HepG2 (cell line): Measurements from ENCODE around the gene PTPRD. TPM values are rescaled to one million over a fixed set of nuclear protein-coding genes. Genes with fewer than 3 reads are reported as not detected.

ENCODE experiments used
- ATAC-seq: fragments of 200-7000 bp; cut with Tn5 transposase; 3 replicates; pipeline ENCODE4 v1.9.1; 2020; ENCODE audit warnings: mild to moderate bottlenecking, moderate library complexity
- BruUV-seq: library from RNA; stranded (reverse); fragments of 400-500 nt; replicated peaks from 2 replicates; lab custom pipeline; 2021; lab: Mats Ljungman, UMichigan
- CTCF ChIA-PET: fragments of 300-600 bp; formaldehyde crosslinking; extraction: SDS; loops from one replicate; lab custom pipeline; 2021; ENCODE audit warnings: low total read pairs, inconsistent platforms, low intra/inter-chr PET ratio; lab: Yijun Ruan, JAX
- POLR2A ChIA-PET: fragments of 350-600 bp; sonication (Branson Sonifier 250); formaldehyde crosslinking; loops from one replicate; lab custom pipeline; 2020; ENCODE audit warnings: antibody characterized with exemption, inconsistent platforms; lab: Yijun Ruan, JAX
- DNase-seq: peaks from one replicate; pipeline ENCODE4 v3.0.0-alpha.2; 2015; ENCODE audit warnings: low spot score
- FAIRE-seq: peaks from 3 replicates; lab custom pipeline; 2011; peaks lifted over from hg19 to GRCh38; lab: Jason Lieb, UNC
- H2AFZ ChIP-seq: one replicate; pipeline ENCODE4 v1.6.1; 2011; ENCODE audit warnings: low read length, inconsistent platforms
- H3K27ac ChIP-seq: fragments of 300-600 bp; 3 replicates; pipeline ENCODE4 v1.8.0; 2011; ENCODE audit warnings: mixed run types, mild to moderate bottlenecking, mixed read lengths, low read length, inconsistent platforms; ENCODE audit not compliant: insufficient read depth; ENCODE audit errors: extremely low read length
- H3K27me3 ChIP-seq, 2 experiments: fragments of 200-600 bp in 1 of 2; 2 replicates in 1 of 2; 3 replicates in 1 of 2; pipeline versions ENCODE4 v1.6.0 to v1.8.0; 2011; ENCODE audit warnings: low read length in 2 of 2, mild to moderate bottlenecking in 2 of 2, moderate library complexity in 2 of 2, inconsistent platforms in 1 of 2; ENCODE audit not compliant: insufficient read depth in 2 of 2, control insufficient read depth in 1 of 2
- H3K36me3 ChIP-seq, 2 experiments: fragments of 200-600 bp in 1 of 2; replicated peaks in 1 of 2; 2 replicates in 1 of 2; 3 replicates in 1 of 2; pipeline versions ENCODE4 v1.5.1 to v1.8.0; 2011; ENCODE audit warnings: low read length in 2 of 2, inconsistent platforms in 1 of 2; ENCODE audit not compliant: insufficient read depth in 2 of 2, control insufficient read depth in 1 of 2
- H3K4me1 ChIP-seq: 2 replicates; pipeline ENCODE4 v1.5.1; 2012; ENCODE audit warnings: low read length, inconsistent platforms; ENCODE audit not compliant: insufficient read depth
- H3K4me2 ChIP-seq: 2 replicates; pipeline ENCODE4 v1.6.0; 2011; ENCODE audit warnings: low read depth, low read length, inconsistent platforms
- H3K4me3 ChIP-seq, 3 experiments: fragments of 200-600 bp in 1 of 3; sonication (generic), shearing (Covaris generic) in 1 of 3; replicated peaks in 1 of 3; 2 replicates each; pipeline ENCODE4 v1.5.1; 2011 to 2016; ENCODE audit warnings: low read length in 3 of 3, inconsistent platforms in 2 of 3, low read depth in 2 of 3, mild to moderate bottlenecking in 2 of 3, control low read depth in 1 of 3, mixed read lengths in 1 of 3; ENCODE audit not compliant: insufficient read depth in 1 of 3
- H3K79me2 ChIP-seq: one replicate; pipeline ENCODE4 v1.6.1; 2011; ENCODE audit warnings: low read length, inconsistent platforms; ENCODE audit not compliant: insufficient read depth
- H3K9ac ChIP-seq: 2 replicates; pipeline ENCODE4 v1.6.0; 2011; ENCODE audit warnings: mild to moderate bottlenecking, low read depth, low read length, inconsistent platforms; ENCODE audit not compliant: insufficient read depth
- H3K9me3 ChIP-seq: 2 replicates; pipeline ENCODE4 v1.5.1; 2012; ENCODE audit warnings: mild to moderate bottlenecking, low read length
- H4K20me1 ChIP-seq: 2 replicates; pipeline ENCODE4 v1.6.0; 2011; ENCODE audit warnings: inconsistent platforms, mild to moderate bottlenecking, low read length, moderate library complexity; ENCODE audit not compliant: insufficient read depth
- BCL3 ChIP-seq: sonication (generic); formaldehyde crosslinking; IDR thresholded peaks from 2 replicates; pipeline ENCODE4 v1.5.1; 2020; ENCODE audit warnings: mild to moderate bottlenecking, missing genetic modification reagents, moderate library complexity
- CENPT ChIP-seq: sonication (generic); formaldehyde crosslinking; IDR thresholded peaks from 2 replicates; pipeline ENCODE4 v1.8.0; 2022; ENCODE audit warnings: low read depth, mild to moderate bottlenecking, moderate library complexity, missing genetic modification reagents
- DNMT3B ChIP-seq: conservative IDR thresholded peaks from 2 replicates; pipeline ENCODE4 v1.6.1; 2016; ENCODE audit warnings: missing biosample characterization, control low read depth
- GATAD1 ChIP-seq: IDR thresholded peaks from 2 replicates; pipeline ENCODE4 v1.6.1; 2016; ENCODE audit warnings: missing genetic modification reagents, missing compliant biosample characterization
- HOMEZ ChIP-seq: IDR thresholded peaks from 2 replicates; pipeline ENCODE4 v1.6.1; 2016; ENCODE audit warnings: low read depth
- JARID2 ChIP-seq: sonication (generic); formaldehyde crosslinking; IDR thresholded peaks from 2 replicates; pipeline ENCODE4 v1.8.1; 2023; ENCODE audit warnings: missing genetic modification reagents, inconsistent platforms; ENCODE audit not compliant: insufficient replicate concordance
- KLF9 ChIP-seq: IDR thresholded peaks from 2 replicates; pipeline ENCODE4 v1.6.1; 2016; ENCODE audit warnings: low read depth
- MAFF ChIP-seq: IDR thresholded peaks from 2 replicates; pipeline ENCODE4 v1.6.1; 2011; ENCODE audit warnings: low read depth, low read length, improper control_type of control experiment
- MYNN ChIP-seq: sonication (generic); formaldehyde crosslinking; IDR thresholded peaks from 2 replicates; pipeline ENCODE4 v1.4.0; 2020; ENCODE audit warnings: mild to moderate bottlenecking, low read depth, missing genetic modification reagents
- SNAPC2 ChIP-seq: sonication (generic); formaldehyde crosslinking; IDR thresholded peaks from 2 replicates; pipeline ENCODE4 v1.8.1; 2022; ENCODE audit warnings: mild to moderate bottlenecking, missing genetic modification reagents
- TAF15 ChIP-seq: fragments of 200-400 bp; formaldehyde crosslinking; IDR thresholded peaks from one replicate; pipeline ENCODE4 v1.6.1; 2018; ENCODE audit warnings: mild to moderate bottlenecking, low read depth, low read length; ENCODE audit not compliant: poor library complexity, severe bottlenecking
- ZBTB14 ChIP-seq: sonication (generic); formaldehyde crosslinking; IDR thresholded peaks from 2 replicates; pipeline ENCODE4 v1.4.0; 2020; ENCODE audit warnings: missing genetic modification reagents
- ZNF225 ChIP-seq: sonication (generic); formaldehyde crosslinking; IDR thresholded peaks from 2 replicates; pipeline ENCODE4 v1.4.0; 2020; ENCODE audit warnings: mild to moderate bottlenecking, missing genetic modification reagents
- ZNF230 ChIP-seq: sonication (generic); formaldehyde crosslinking; IDR thresholded peaks from 2 replicates; pipeline ENCODE4 v1.4.0; 2020; ENCODE audit warnings: mild to moderate bottlenecking, missing genetic modification reagents
- ZNF615 ChIP-seq: sonication (generic); formaldehyde crosslinking; IDR thresholded peaks from 2 replicates; pipeline ENCODE4 v1.5.0; 2020; ENCODE audit warnings: mild to moderate bottlenecking, missing genetic modification reagents, borderline replicate concordance
- ZNF724P ChIP-seq: sonication (generic); formaldehyde crosslinking; IDR thresholded peaks from 2 replicates; pipeline ENCODE4 v1.8.0; 2022; ENCODE audit warnings: missing genetic modification reagents, borderline replicate concordance
- ZSCAN5A ChIP-seq: sonication (generic); formaldehyde crosslinking; IDR thresholded peaks from 2 replicates; pipeline ENCODE4 v1.8.0; 2022; ENCODE audit warnings: mild to moderate bottlenecking, missing genetic modification reagents, borderline replicate concordance
- WGBS: methylation state at CpG from one replicate; pipeline ENCODE4 v1.1.6; 2017; ENCODE audit warnings: low lambda C conversion rate; 5-methylcytosine and 5-hydroxymethylcytosine counted together
- in situ Hi-C: cut with HindIII; loops from 2 replicates; pipeline ENCODE4 v1.10.0; 2017; ENCODE audit warnings: low pct_unique_long_range_greater_than_20kb; ENCODE audit not compliant: extremely low pct_ligation_motif_present
- intact Hi-C: fragments of 100-400 bp; cut with micrococcal nuclease; formaldehyde crosslinking; loops from one replicate; pipeline ENCODE4 v1.10.0; 2022; ENCODE audit not compliant: unreplicated experiment
- polyA plus RNA-seq, 8 experiments: library from polyadenylated mRNA; depleted of rRNA in 3 of 8; stranded (reverse) in 7 of 8; unstranded in 1 of 8; fragments of >200 nt; fragmentation: Illumina TruSeq in 4 of 8; extraction: Trizol in 4 of 8; gene quantifications; 2 replicates each; pipeline versions ENCODE4 v1.2.1 to v1.2.3, GENCODE V29; 2011 to 2016; ENCODE audit warnings: low read depth in 4 of 8, missing spikeins in 1 of 8, mixed read lengths in 1 of 8; ENCODE audit not compliant: insufficient read depth in 1 of 8
- total RNA-seq, 5 experiments: library from RNA; depleted of rRNA; stranded (reverse); fragments of >200 nt; fragmentation: Illumina TruSeq; extraction: Trizol; gene quantifications; 2 replicates each; pipeline ENCODE4 v1.2.3, GENCODE V29; 2016; ENCODE audit warnings: low read depth in 1 of 5

Gene PTPRD
- total and polyA plus RNA-seq, 2 of the 13 experiments (the other 11 are each of a cell fraction or from before 2014, with no cell fraction given): 0.05 TPM; not detected in 1

GRCh38 chr9:8905731-8906130, 1707.1 kb downstream of the PTPRD start (continued):
- no peak for TF ChIP-seq ZSCAN5A (CRISPR knock-in tag)
- no peak for TF ChIP-seq MAFF
- TF ChIP-seq MYNN (CRISPR knock-in tag): no peak
- TF ChIP-seq HOMEZ (CRISPR knock-in tag): no peak
- TF ChIP-seq ZNF230 (CRISPR knock-in tag): no peak
- TF ChIP-seq SNAPC2 (CRISPR knock-in tag): no peak
- no peak for TF ChIP-seq GATAD1
- no peak for TF ChIP-seq ZNF724P (CRISPR knock-in tag)
- TF ChIP-seq ZNF615 (CRISPR knock-in tag): no peak
- TF ChIP-seq JARID2 (CRISPR knock-in tag): no peak

- H3K4me2 ChIP-seq: no peak overlapping the region
- ATAC-seq (no peak), DNase-seq (no peak), FAIRE-seq (no peak)
- no peak overlapping the region for H3K27ac ChIP-seq
- intact Hi-C loops: loop anchor here (1.0 kb wide), 1 partner anchor 20 kb away; no protein-coding TSS in a partner anchor
- H2AFZ ChIP-seq: no peak overlapping the region
- no peaks in the 10 kb centered on the region for H3K79me2 ChIP-seq
- no TSS peak for BruUV-seq
- no peaks in the 10 kb centered on the region for H3K36me3 ChIP-seq
- H3K9me3 ChIP-seq: no peaks in the 10 kb centered on the region
- no peaks in the 10 kb centered on the region for H4K20me1 ChIP-seq
- H3K4me3 ChIP-seq: no peak overlapping the region
- in situ Hi-C loops: no loop called here
- no peak overlapping the region for H3K9ac ChIP-seq
- H3K27me3 ChIP-seq: no peaks in the 10 kb centered on the region
- H3K4me1 ChIP-seq: no peaks in the 10 kb centered on the region
- CTCF ChIA-PET: no interaction called here
- POLR2A ChIA-PET: no interaction called here
- 36% methylated on average over 8 of the region's 8 CpGs for WGBS
- TF ChIP-seq ZBTB14 (CRISPR knock-in tag): no peak
- TF ChIP-seq DNMT3B (CRISPR knock-in tag): no peak
- no peak for TF ChIP-seq ZNF225
- no peak for TF ChIP-seq BCL3 (CRISPR knock-in tag)
- TF ChIP-seq TAF15: no peak
- TF ChIP-seq KLF9 (CRISPR knock-in tag): no peak
- no peak for TF ChIP-seq CENPT (CRISPR knock-in tag)
These were observed 1707.9 kb downstream of the PTPRD start for GRCh38 chr9:8904771-8905515.
